Hepatocyte (in vitro differentiated cells): ENCODE measurements around the gene HIGD1C. TPM values are rescaled to one million over a fixed set of nuclear protein-coding genes. Genes with fewer than 3 reads are reported as not detected.
"Not testable (repeated sequence)": the region's sequence is repeated elsewhere in the genome, so short reads cannot be mapped to it uniquely, and the experiment has no call there.

Experiments
- DNase-seq: peaks from one replicate; pipeline ENCODE4 v3.0.0-alpha.2; 2016; ENCODE audit warnings: low spot score
- H2AFZ ChIP-seq: fragments of 200-600 bp; sonication (generic); 2 replicates; pipeline ENCODE4 v1.6.0; 2016; ENCODE audit warnings: antibody characterized with exemption, mild to moderate bottlenecking
- H3K27ac ChIP-seq: fragments of 200-600 bp; sonication (generic); 2 replicates; pipeline ENCODE4 v1.5.1; 2016; ENCODE audit warnings: mild to moderate bottlenecking
- H3K27me3 ChIP-seq: fragments of 200-600 bp; sonication (generic); 2 replicates; pipeline ENCODE4 v1.6.1; 2016
- H3K36me3 ChIP-seq: fragments of 200-600 bp; sonication (generic); replicated peaks from 2 replicates; pipeline ENCODE4 v1.5.1; 2016; ENCODE audit warnings: low read depth; ENCODE audit not compliant: insufficient read depth
- H3K4me1 ChIP-seq: fragments of 200-600 bp; sonication (generic); 2 replicates; pipeline ENCODE4 v1.5.1; 2016; ENCODE audit warnings: mild to moderate bottlenecking, moderate library complexity; ENCODE audit not compliant: insufficient read depth
- H3K4me2 ChIP-seq: fragments of 200-600 bp; sonication (generic); 2 replicates; pipeline ENCODE4 v1.6.0; 2016
- H3K4me3 ChIP-seq: fragments of 200-600 bp; sonication (generic); 2 replicates; pipeline ENCODE4 v1.5.1; 2016; ENCODE audit warnings: mild to moderate bottlenecking
- H3K79me2 ChIP-seq: fragments of 200-600 bp; sonication (generic); 2 replicates; pipeline ENCODE4 v1.6.0; 2017; ENCODE audit warnings: mild to moderate bottlenecking
- H3K9me2 ChIP-seq: fragments of 200-600 bp; sonication (generic); replicated peaks from 2 replicates; pipeline ENCODE4 v1.6.0; 2017; ENCODE audit warnings: mild to moderate bottlenecking; ENCODE audit not compliant: insufficient read depth
- H3K9me3 ChIP-seq: fragments of 200-600 bp; sonication (generic); 2 replicates; pipeline ENCODE4 v1.5.1; 2016; ENCODE audit warnings: low read depth, mild to moderate bottlenecking
- H4K20me1 ChIP-seq: fragments of 200-600 bp; sonication (generic); 2 replicates; pipeline ENCODE4 v1.6.0; 2016; ENCODE audit warnings: mild to moderate bottlenecking; ENCODE audit not compliant: insufficient read depth, poor library complexity, severe bottlenecking
- CTCF ChIP-seq: fragments of 200-600 bp; sonication (generic); IDR thresholded peaks from 2 replicates; pipeline ENCODE4 v1.5.1; 2016; ENCODE audit warnings: antibody characterized with exemption, mild to moderate bottlenecking; ENCODE audit not compliant: poor library complexity
- EZH2 ChIP-seq: fragments of 200-600 bp; sonication (generic); IDR thresholded peaks from 2 replicates; pipeline ENCODE4 v1.6.1; 2016; ENCODE audit warnings: antibody characterized with exemption, mild to moderate bottlenecking, borderline replicate concordance
- EZH2phosphoT487 ChIP-seq: fragments of 200-600 bp; sonication (generic); IDR thresholded peaks from one replicate; pipeline ENCODE4 v1.6.1; 2018; ENCODE audit warnings: antibody characterized with exemption, mild to moderate bottlenecking, low read depth, moderate library complexity; ENCODE audit not compliant: unreplicated experiment, severe bottlenecking
- WGBS: methylation state at CpG from one replicate; pipeline ENCODE4 v1.1.6; 2016; ENCODE audit warnings: low lambda C conversion rate; ENCODE audit errors: missing lambda C conversion rate; 5-methylcytosine and 5-hydroxymethylcytosine counted together
- polyA plus RNA-seq: library from polyadenylated mRNA; unstranded; fragments of >200 nt; fragmentation: Nextera tagmentation; extraction: Ambion mirVana; gene quantifications from 2 replicates; pipeline ENCODE4 v1.2.1, GENCODE V29; 2016
- total RNA-seq: library from RNA; depleted of rRNA; stranded (reverse); fragments of >200 nt; gene quantifications from 2 replicates; pipeline ENCODE4 v1.2.3, GENCODE V29; 2014

HIGD1C gene
- total and polyA plus RNA-seq, 2 experiments from 2014 or later = not detected

GRCh38 chr12:51012570-51013236 lies 60.4 kb downstream of the HIGD1C start:
- Histone ChIP-seq H2AFZ (no peak overlapping the region), H3K9me3 (no peaks in the 10 kb centered on the region), H3K27ac (no peak overlapping the region), H3K4me2 (no peak overlapping the region), H3K36me3 (no peaks in the 10 kb centered on the region), H3K4me1 (peaks cover 13% of the 10 kb centered on the region), H4K20me1 (peaks cover 11% of the 10 kb centered on the region), H3K9me2 (no peaks in the 10 kb centered on the region), H3K4me3 (no peak overlapping the region), H3K27me3 (no peaks in the 10 kb centered on the region), H3K79me2 (peaks cover 96% of the 10 kb centered on the region)
- WGBS = 86% methylated on average over 5 of the region's 5 CpGs
- no peak for TF ChIP-seq EZH2phosphoT487
- TF ChIP-seq CTCF = no peak
- TF ChIP-seq EZH2 = no peak
- no peak for DNase-seq

GRCh38 chr12:51013441-51013840 lies 61.1 kb downstream of the HIGD1C start:
- no peak overlapping the region for H2AFZ ChIP-seq
- 96% methylated on average over 7 of the region's 7 CpGs for WGBS
- peaks cover 12% of the 10 kb centered on the region for H3K4me1 ChIP-seq
- H3K9me2 ChIP-seq = no peaks in the 10 kb centered on the region
- H3K9me3 ChIP-seq = no peaks in the 10 kb centered on the region
- no peaks in the 10 kb centered on the region for H3K36me3 ChIP-seq
- H3K79me2 ChIP-seq = peaks cover 96% of the 10 kb centered on the region
- peaks cover 14% of the 10 kb centered on the region for H4K20me1 ChIP-seq
- no peak overlapping the region for H3K4me3 ChIP-seq
- no peak for DNase-seq
- no peak overlapping the region for H3K4me2 ChIP-seq
- no peak overlapping the region for H3K27ac ChIP-seq
- no peak for TF ChIP-seq EZH2
- no peak for TF ChIP-seq CTCF
- no peak for TF ChIP-seq EZH2phosphoT487
- H3K27me3 ChIP-seq = no peaks in the 10 kb centered on the region

- peaks cover 97% of the 10 kb centered on the region for H3K79me2 ChIP-seq
These were observed 62.1 kb downstream of the HIGD1C start for GRCh38 chr12:51014467-51014866.

GRCh38 chr12:51017452-51017851 lies 65.1 kb downstream of the HIGD1C start:
- peaks cover 16% of the 10 kb centered on the region for H4K20me1 ChIP-seq

More at GRCh38 chr12:51014467-51014866, 62.1 kb downstream of the HIGD1C start:
- not testable (repeated sequence) for H3K4me3 ChIP-seq, H3K9me2 ChIP-seq, DNase-seq, H3K27ac ChIP-seq, H3K4me2 ChIP-seq, H3K9me3 ChIP-seq, H3K36me3 ChIP-seq, H3K4me1 ChIP-seq, H3K27me3 ChIP-seq, H2AFZ ChIP-seq
- peaks cover 17% of the 10 kb centered on the region for H4K20me1 ChIP-seq
- WGBS = 81% methylated on average over 9 of the region's 9 CpGs

More at GRCh38 chr12:51017452-51017851, 65.1 kb downstream of the HIGD1C start:
- Histone ChIP-seq H3K9me2 (no peaks in the 10 kb centered on the region), H3K9me3 (no peaks in the 10 kb centered on the region), H3K4me3 (no peak overlapping the region), H3K27me3 (no peaks in the 10 kb centered on the region), H3K4me1 (peaks cover 8% of the 10 kb centered on the region), H3K4me2 (no peak overlapping the region), H2AFZ (no peak overlapping the region), H3K27ac (no peak overlapping the region), H3K36me3 (no peaks in the 10 kb centered on the region), H3K79me2 (peaks cover 99% of the 10 kb centered on the region)
- no peak for TF ChIP-seq EZH2phosphoT487
- TF ChIP-seq CTCF = no peak
- TF ChIP-seq EZH2 = no peak
- no peak for DNase-seq
